DMS 273 (cell line): ENCODE data around the gene PSD4.

Source experiments
- DNase-seq: peaks from one replicate; lab custom pipeline; 2025; ENCODE audit not compliant: unreplicated experiment; lab: John Stamatoyannopoulos, UW

The PSD4 gene

GRCh38 chr2:113219889-113220641 lies 46.3 kb downstream of the PSD4 start:
- peak; percentile 20 for DNase-seq

GRCh38 chr2:113220970-113221708 lies 47.4 kb downstream of the PSD4 start:
- DNase-seq: no peak

- DNase-seq: no peak
Observed at GRCh38 chr2:113221846-113222245, 48.1 kb downstream of the PSD4 start.

GRCh38 chr2:113223813-113224212 lies 50.0 kb downstream of the PSD4 start:
- no peak for DNase-seq

GRCh38 chr2:113224647-113225236 lies 51.0 kb downstream of the PSD4 start:
- DNase-seq: no peak

- DNase-seq: peak; percentile 69
Observed at GRCh38 chr2:113225263-113226259, 51.8 kb downstream of the PSD4 start.

GRCh38 chr2:113226462-113226861 lies 52.7 kb downstream of the PSD4 start:
- no peak for DNase-seq

GRCh38 chr2:113227290-113227689 lies 53.5 kb downstream of the PSD4 start:
- no peak for DNase-seq

- no peak for DNase-seq
Observed at GRCh38 chr2:113227698-113228097, 53.9 kb downstream of the PSD4 start.

- peak; percentile 57 for DNase-seq
Observed at GRCh38 chr2:113228351-113228750, 54.6 kb downstream of the PSD4 start.

GRCh38 chr2:113228991-113229716 lies 55.4 kb downstream of the PSD4 start:
- peak; percentile 9 for DNase-seq

- DNase-seq: no peak
Observed at GRCh38 chr2:113229795-113230194, 56.0 kb downstream of the PSD4 start.

- DNase-seq: no peak
Observed at GRCh38 chr2:113230531-113230930, 56.8 kb downstream of the PSD4 start.

- no peak for DNase-seq
Observed at GRCh38 chr2:113231064-113231463, 57.3 kb downstream of the PSD4 start.

GRCh38 chr2:113232123-113232522 lies 58.4 kb downstream of the PSD4 start:
- no peak for DNase-seq

GRCh38 chr2:113232740-113233139 lies 59.0 kb downstream of the PSD4 start:
- no peak for DNase-seq

GRCh38 chr2:113233593-113234550 lies 60.1 kb downstream of the PSD4 start:
- DNase-seq: peak; percentile 78

GRCh38 chr2:113234721-113235346 lies 61.1 kb downstream of the PSD4 start:
- no peak for DNase-seq
